Ectodermal cell (in vitro differentiated cells): ENCODE measurements around the gene RASGRP1.
A peak's percentile ranks its signal among the peaks of the same experiment; 100 is the strongest.

Experiments used
- H3K27ac ChIP-seq: 2 replicates; pipeline ENCODE4 v1.7.0; 2013; ENCODE audit warnings: mild to moderate bottlenecking, low read depth, low read length; ENCODE audit not compliant: insufficient read depth, poor library complexity, severe bottlenecking
- H3K27me3 ChIP-seq: 2 replicates; pipeline ENCODE4 v1.7.0; 2013; ENCODE audit warnings: mild to moderate bottlenecking, low read length; ENCODE audit not compliant: insufficient read depth, control insufficient read depth, poor library complexity, severe bottlenecking
- H3K36me3 ChIP-seq: one replicate; pipeline ENCODE4 v1.7.0; 2013; ENCODE audit warnings: low read length; ENCODE audit not compliant: control insufficient read depth, insufficient read depth
- H3K4me1 ChIP-seq: one replicate; pipeline ENCODE4 v1.7.0; 2013; ENCODE audit warnings: low read length; ENCODE audit not compliant: control insufficient read depth, insufficient read depth
- H3K4me3 ChIP-seq: 2 replicates; pipeline ENCODE4 v1.7.0; 2013; ENCODE audit warnings: low read depth, low read length, control low read depth; ENCODE audit not compliant: insufficient read depth
- H3K9me3 ChIP-seq: 2 replicates; pipeline ENCODE4 v1.7.0; 2013; ENCODE audit warnings: mild to moderate bottlenecking, low read length, moderate library complexity; ENCODE audit not compliant: control insufficient read depth
- WGBS, 2 experiments: methylation state at CpG; one replicate each; pipeline ENCODE4 v1.1.7; 2013; ENCODE audit warnings: missing lambda C conversion rate in 2 of 2; 5-methylcytosine and 5-hydroxymethylcytosine counted together

The RASGRP1 gene

DNA sequence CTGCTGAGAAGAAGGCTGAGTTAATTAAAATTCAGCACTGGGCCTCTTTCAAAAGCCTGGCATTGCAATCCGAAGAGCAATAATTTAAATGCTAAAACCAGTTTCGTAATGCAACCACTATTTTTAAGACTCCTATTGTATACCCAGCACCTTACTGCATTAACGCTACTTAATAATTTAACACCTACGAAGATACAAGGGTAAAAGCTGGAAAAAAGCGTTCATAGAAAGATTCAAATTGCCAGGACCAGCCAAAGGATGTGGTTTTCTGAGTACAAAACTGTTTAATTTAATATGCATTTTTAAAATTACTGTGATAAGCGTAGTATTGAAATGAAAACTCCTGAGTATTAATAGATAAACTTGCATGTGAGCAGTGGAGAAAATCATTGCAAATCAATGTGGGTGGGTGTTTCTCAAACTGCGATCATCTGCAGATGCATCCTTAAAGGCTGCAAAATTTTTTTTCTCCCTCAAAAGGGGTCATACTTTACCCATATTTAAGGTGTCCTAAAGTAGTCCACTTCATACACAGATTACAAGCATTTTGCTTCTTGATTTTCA, 12.9 kb upstream of the RASGRP1 start:
- no peak overlapping the region for H3K4me3 ChIP-seq
- no peak overlapping the region for H3K27ac ChIP-seq
- no peaks in the 10 kb centered on the region for H3K9me3 ChIP-seq
- H3K27me3 ChIP-seq = no peaks in the 10 kb centered on the region
- H3K4me1 ChIP-seq = no peaks in the 10 kb centered on the region
- WGBS, 2 experiments = 91 to 96% methylated on average over 7 of the region's 7 CpGs
- H3K36me3 ChIP-seq = no peaks in the 10 kb centered on the region

DNA sequence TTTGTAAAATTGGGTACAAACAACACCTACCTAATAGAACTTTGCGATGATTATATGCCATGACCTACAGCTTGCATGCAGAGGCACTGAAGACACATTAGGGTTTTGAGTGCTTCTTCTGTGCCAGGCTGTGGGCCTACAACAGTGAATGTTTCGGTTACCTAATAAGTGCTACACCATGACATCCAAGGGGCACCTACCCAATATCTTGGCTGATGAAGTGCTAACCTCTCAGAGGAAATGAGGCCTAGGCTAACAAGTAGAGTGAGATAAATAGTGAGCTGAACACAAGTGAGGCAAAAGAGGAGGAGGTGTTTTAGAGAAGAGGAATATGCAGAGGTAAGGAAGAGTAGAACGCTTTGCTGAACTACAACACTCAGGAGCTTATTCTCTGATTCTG, 12.2 kb upstream of the RASGRP1 start:
- H3K27ac ChIP-seq = no peak overlapping the region
- no peak overlapping the region for H3K4me3 ChIP-seq
- no peaks in the 10 kb centered on the region for H3K36me3 ChIP-seq
- 92 to 98% methylated on average over 3 of the region's 3 CpGs for WGBS, 2 experiments
- no peaks in the 10 kb centered on the region for H3K4me1 ChIP-seq
- no peaks in the 10 kb centered on the region for H3K27me3 ChIP-seq
- H3K9me3 ChIP-seq = no peaks in the 10 kb centered on the region

DNA sequence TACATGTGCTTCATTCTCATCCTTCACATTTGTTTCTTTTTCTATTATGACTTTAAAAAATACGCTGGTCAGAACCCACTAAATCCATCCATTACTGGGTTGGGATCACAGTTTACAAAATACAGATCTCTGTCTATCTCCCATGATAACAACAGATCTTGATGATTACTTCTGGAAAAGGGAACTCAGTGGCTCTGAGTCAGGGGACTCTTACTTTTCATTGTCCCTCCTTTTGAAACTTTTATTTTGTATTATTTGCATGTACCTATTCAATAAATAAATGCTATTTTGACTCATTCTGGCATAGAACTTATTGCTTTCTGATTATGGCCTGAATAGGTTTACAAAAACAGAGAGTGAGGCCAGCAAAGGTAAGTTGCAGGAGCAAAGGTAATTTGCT, 11.6 kb upstream of the RASGRP1 start:
- H3K9me3 ChIP-seq = no peaks in the 10 kb centered on the region
- H3K27ac ChIP-seq = no peak overlapping the region
- H3K4me1 ChIP-seq = no peaks in the 10 kb centered on the region
- WGBS, 2 experiments = 94 to 100% methylated on average over 1 of the region's 1 CpG
- no peaks in the 10 kb centered on the region for H3K36me3 ChIP-seq
- no peak overlapping the region for H3K4me3 ChIP-seq
- no peaks in the 10 kb centered on the region for H3K27me3 ChIP-seq

DNA sequence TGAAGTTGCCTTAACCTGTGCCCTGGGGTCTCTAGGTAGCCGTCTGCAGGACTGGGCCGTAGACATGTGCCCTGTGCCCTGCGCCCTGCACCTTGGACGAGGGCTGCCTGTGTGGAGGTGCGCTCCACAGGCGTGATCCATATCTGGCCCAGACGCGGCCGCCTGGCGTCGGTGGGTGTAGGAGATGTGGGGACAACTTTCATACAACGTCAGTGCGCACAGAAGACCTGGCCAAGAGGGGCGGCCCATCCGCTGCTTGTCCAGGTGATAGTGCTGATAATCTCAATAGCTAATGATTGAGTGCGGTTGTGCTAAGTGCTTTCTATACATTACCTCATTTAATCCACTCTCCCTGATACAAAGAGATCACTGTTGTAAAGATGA, 665 bp upstream of the RASGRP1 start:
- peak overlapping the region; percentile 63 for H3K4me3 ChIP-seq
- H3K36me3 ChIP-seq = no peaks in the 10 kb centered on the region
- no peak overlapping the region for H3K27ac ChIP-seq
- 73 to 77% methylated on average over 15 of the region's 16 CpGs for WGBS, 2 experiments
- H3K27me3 ChIP-seq = peaks cover 44% of the 10 kb centered on the region
- H3K4me1 ChIP-seq = peaks cover 9% of the 10 kb centered on the region
- no peaks in the 10 kb centered on the region for H3K9me3 ChIP-seq

DNA sequence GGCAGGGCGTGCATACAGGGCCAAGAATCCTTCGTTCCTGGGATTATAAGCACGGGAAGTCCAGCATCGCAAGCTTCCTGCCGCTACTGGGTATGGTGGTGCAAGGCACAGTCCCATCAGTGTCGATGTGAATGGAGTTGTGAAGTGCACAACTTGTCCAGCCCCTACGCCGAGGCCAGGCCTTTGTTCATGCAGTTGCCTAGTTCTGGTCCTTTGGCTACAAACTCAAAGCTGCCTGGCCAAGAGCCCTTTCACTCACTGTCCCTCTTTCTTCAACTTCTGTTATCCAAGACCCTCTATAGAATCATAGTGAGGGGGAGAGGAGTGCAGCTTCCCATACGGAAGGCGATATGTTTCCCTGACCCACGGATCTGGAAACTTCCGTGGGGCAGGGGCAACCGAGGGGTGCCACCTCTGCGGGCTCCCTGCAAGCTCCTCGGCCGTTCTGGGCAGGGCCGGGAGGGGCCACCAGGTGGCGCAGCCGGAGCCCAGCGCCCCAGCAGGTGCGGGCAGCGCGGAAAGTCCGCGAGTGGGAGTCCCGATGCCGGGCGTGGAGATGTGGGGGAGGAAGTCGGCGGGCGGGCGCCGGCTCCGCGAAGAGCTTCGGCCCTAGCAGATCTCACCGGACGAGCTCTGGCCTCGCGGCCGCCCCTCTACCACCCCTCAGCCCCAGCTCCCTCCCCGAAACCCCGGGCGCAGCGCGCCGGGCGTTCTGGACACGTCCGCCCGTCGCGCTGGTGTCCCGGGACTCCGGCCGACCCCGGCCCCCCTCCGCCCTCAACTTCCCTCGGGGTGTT, 693 bp downstream of the RASGRP1 start:
- Histone ChIP-seq H3K36me3 (no peaks in the 10 kb centered on the region), H3K9me3 (no peaks in the 10 kb centered on the region), H3K4me3 (peak overlapping the region; percentile 63), H3K27ac (no peak overlapping the region), H3K4me1 (peaks cover 9% of the 10 kb centered on the region), H3K27me3 (peaks cover 44% of the 10 kb centered on the region)
- 11 to 12% methylated on average over 59 of the region's 59 CpGs for WGBS, 2 experiments

DNA sequence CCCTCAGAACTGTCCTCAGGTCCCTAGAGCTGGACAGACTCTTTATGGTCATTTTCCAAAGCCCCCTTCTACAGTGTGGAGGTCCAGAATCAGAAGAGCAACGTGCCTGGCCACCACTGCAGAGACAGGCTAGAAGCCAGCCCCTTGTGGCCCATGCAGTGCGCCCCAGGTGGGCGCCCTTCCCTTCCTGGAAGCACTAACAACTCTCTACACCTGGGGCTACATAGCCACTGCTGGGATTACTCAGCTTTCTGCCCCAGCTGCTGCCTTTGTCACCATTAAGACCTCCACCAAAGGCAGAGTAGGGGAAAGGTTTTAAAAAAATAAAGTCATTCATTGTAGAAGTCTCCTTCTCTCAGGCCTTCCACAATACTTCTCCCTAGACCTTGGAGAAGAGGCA, 2.3 kb downstream of the RASGRP1 start:
- Histone ChIP-seq H3K27me3 (peaks cover 44% of the 10 kb centered on the region), H3K36me3 (no peaks in the 10 kb centered on the region), H3K4me1 (peaks cover 9% of the 10 kb centered on the region), H3K9me3 (no peaks in the 10 kb centered on the region), H3K27ac (no peak overlapping the region), H3K4me3 (no peak overlapping the region)
- WGBS, 2 experiments = 63 to 74% methylated on average over 3 of the region's 3 CpGs

DNA sequence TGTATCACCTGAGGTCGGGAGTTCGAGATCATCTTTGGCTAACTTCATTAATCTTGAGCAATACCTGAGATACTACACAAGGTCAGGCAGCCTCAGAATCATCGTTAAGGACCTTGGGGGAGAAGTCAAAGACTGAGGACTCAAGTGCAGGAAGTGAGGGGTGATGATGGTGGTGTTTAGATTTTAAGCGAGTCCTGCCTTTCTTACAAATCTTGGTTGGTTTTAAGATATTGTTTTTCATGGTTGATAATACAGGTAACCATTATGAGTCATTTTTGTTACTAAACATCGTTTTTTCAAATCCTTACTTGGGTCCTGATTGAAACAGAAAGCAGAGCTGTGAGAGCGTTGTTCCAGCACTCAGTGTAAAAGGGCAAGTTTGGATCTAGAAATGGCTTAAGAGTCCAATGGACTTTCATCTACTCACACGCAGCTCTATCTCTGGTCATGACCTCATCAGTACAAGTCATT, 4.1 kb downstream of the RASGRP1 start:
- WGBS, 2 experiments = 95 to 97% methylated on average over 7 of the region's 7 CpGs
- H3K36me3 ChIP-seq = no peaks in the 10 kb centered on the region
- H3K9me3 ChIP-seq = no peaks in the 10 kb centered on the region
- peaks cover 9% of the 10 kb centered on the region for H3K4me1 ChIP-seq
- no peak overlapping the region for H3K4me3 ChIP-seq
- peaks cover 28% of the 10 kb centered on the region for H3K27me3 ChIP-seq
- no peak overlapping the region for H3K27ac ChIP-seq

DNA sequence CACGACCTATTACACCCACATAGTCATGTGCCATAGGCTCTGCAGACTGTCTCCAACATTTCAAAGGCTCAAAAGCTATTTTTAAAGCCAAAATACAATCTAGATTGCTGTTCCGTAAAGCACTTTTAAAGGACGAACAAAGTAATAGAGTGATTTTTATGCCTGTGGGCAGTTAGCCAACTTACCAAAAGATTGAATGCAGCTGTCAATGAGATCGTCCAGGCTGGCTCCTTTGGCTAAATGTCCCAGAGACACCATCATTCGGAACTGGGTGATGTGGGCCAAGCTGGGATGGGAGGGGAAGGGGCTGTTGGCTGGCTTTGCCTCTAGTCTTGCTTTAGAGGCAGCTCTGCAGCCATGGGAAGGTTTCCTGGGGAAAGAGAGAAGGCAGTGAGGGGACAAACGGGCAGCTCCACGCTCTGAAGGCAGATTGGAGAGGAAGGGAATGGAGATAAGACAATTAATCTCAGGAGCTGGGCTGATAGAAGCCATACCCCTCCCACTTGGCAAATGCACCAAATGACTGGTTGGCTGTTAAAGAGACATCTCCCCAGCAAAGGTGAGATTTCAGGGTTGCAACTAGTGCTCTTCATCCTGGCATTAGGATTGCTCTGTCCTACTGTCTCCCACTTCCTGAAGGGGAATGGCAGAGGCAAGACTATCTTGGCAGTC, 4.8 kb downstream of the RASGRP1 start:
- H3K36me3 ChIP-seq = no peaks in the 10 kb centered on the region
- WGBS, 2 experiments = 92 to 95% methylated on average over 7 of the region's 7 CpGs

DNA sequence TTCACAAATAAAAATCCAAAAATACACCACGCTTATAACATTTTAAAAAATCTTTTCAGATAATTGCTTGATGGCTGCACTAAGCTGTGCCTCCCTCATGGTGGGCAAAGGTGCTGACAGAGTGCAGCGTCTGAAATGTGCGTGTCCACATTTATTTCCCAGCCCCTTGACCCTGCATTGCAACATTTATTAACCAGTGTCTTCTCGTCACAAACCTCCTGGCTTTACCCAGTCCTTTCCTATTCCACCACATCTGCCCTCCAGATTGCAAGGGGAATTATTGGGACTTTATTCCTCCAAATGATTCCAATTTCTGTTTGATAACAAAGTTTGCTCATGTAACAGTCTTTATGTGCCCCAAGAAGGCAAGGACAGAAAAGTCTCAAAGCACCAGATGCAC, 5.5 kb downstream of the RASGRP1 start:
- Histone ChIP-seq H3K4me3 (no peak overlapping the region), H3K27ac (no peak overlapping the region), H3K27me3 (peaks cover 14% of the 10 kb centered on the region), H3K36me3 (no peaks in the 10 kb centered on the region), H3K9me3 (no peaks in the 10 kb centered on the region), H3K4me1 (peaks cover 4% of the 10 kb centered on the region)
- 89 to 99% methylated on average over 4 of the region's 4 CpGs for WGBS, 2 experiments

More for the DNA sequence above, 4.8 kb downstream of the RASGRP1 start:
- Histone ChIP-seq H3K27ac (no peak overlapping the region), H3K27me3 (peaks cover 21% of the 10 kb centered on the region), H3K4me3 (no peak overlapping the region), H3K9me3 (no peaks in the 10 kb centered on the region), H3K4me1 (peaks cover 5% of the 10 kb centered on the region)

DNA sequence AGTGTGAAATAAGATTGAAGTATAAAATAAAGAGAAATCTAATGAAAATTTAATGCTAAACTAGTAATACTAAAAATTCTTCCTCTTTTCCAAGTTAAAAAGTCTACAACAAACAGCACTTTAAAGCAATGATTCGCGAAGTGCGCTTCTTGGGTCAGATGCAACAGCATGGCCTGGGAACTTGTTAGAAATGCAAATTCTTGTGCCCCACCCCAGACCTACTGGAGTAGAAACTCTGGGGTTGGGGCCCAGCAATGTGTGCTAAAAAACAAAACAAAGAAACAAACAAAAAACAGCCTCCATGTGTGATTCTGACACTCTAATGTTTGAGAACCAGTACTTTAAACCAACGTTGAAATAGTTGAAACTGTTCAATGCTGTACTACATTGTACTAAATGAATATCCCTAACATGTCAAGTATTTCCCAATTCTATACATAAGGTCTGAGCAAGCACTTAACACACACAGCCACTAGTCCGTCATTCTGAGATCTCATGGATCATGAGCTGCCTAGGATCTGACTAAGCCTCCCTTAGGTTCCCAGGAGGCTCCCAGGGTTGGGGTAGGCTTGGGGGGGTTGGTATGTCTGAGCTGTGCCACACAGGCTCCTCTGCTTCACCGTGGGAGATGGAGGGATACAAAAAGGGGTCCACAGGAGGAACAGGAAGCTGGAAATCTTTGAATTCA, 6.1 kb downstream of the RASGRP1 start:
- H3K27ac ChIP-seq = no peak overlapping the region
- H3K27me3 ChIP-seq = peaks cover 8% of the 10 kb centered on the region
- 91 to 94% methylated on average over 6 of the region's 6 CpGs for WGBS, 2 experiments
- H3K36me3 ChIP-seq = no peaks in the 10 kb centered on the region
- peaks cover under 1% of the 10 kb centered on the region for H3K4me1 ChIP-seq
- no peaks in the 10 kb centered on the region for H3K9me3 ChIP-seq
- H3K4me3 ChIP-seq = no peak overlapping the region
